GM12801 (cell line): ENCODE results near the gene TCF7L2.

Experiments used
- TF ChIP-seq, protein P1 (sequence below): IDR thresholded peaks from one replicate; pipeline ENCODE4 v1.5.1; 2011; ENCODE audit warnings: control low read depth; ENCODE audit not compliant: insufficient read length; ENCODE audit errors: extremely low read depth

Gene TCF7L2

GRCh38 chr10:113183573-113183972 is 233.5 kb downstream of the TCF7L2 start:
- TF ChIP-seq, protein P1, sequence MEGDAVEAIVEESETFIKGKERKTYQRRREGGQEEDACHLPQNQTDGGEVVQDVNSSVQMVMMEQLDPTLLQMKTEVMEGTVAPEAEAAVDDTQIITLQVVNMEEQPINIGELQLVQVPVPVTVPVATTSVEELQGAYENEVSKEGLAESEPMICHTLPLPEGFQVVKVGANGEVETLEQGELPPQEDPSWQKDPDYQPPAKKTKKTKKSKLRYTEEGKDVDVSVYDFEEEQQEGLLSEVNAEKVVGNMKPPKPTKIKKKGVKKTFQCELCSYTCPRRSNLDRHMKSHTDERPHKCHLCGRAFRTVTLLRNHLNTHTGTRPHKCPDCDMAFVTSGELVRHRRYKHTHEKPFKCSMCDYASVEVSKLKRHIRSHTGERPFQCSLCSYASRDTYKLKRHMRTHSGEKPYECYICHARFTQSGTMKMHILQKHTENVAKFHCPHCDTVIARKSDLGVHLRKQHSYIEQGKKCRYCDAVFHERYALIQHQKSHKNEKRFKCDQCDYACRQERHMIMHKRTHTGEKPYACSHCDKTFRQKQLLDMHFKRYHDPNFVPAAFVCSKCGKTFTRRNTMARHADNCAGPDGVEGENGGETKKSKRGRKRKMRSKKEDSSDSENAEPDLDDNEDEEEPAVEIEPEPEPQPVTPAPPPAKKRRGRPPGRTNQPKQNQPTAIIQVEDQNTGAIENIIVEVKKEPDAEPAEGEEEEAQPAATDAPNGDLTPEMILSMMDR, result no peak

- TF ChIP-seq, protein P1, result no peak
Measured at GRCh38 chr10:113187063-113187777, 237.2 kb downstream of the TCF7L2 start.

- TF ChIP-seq, protein P1, result no peak
Measured at GRCh38 chr10:113199459-113199858, 249.4 kb downstream of the TCF7L2 start.

DNA sequence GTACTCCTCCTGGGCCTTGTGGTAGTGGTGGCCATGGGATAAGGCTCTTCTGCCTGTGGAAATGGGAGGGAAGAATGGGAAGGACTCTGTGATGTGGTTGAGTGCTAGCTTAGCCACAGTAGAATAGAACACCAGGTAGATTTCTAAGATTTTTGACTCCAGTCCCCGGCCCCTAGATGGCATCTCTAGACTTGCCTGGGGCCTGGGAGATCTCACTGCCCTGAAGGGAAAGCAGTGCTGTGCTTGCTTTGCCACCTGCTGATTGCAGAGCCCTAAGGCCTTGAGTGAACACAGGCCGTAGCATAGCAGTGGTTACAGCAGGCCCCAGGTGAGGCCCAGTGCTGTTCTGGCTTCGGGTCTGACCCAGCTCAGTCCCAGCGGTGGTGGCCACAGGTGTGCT is 252.0 kb downstream of the TCF7L2 start:
- TF ChIP-seq, protein P1, result no peak

- TF ChIP-seq, protein P1, result no peak
Measured at GRCh38 chr10:113207924-113208323, 257.9 kb downstream of the TCF7L2 start.

GRCh38 chr10:113213035-113213434 is 263.0 kb downstream of the TCF7L2 start:
- TF ChIP-seq, protein P1, result no peak

GRCh38 chr10:113214331-113214730 is 264.3 kb downstream of the TCF7L2 start:
- TF ChIP-seq, protein P1, result no peak
